Measurements from ENCODE around the gene C3orf80. TPM values are rescaled to one million over a fixed set of nuclear protein-coding genes. Genes with fewer than 3 reads are reported as not detected.

Gene C3orf80
- total and polyA plus RNA-seq, 12 donors, result 0.14 to 0.49 (median 0.24) TPM; not detected in 5

GRCh38 chr3:160217675-160218074 lies 7.5 kb upstream of the C3orf80 start:
- Histone ChIP-seq H3K4me3 (no peak overlapping the region), H3K4me1 (replicated peaks in 1 of 2) (no peaks in the 10 kb centered on the region), H3K27ac (no peak overlapping the region), H3K27me3 (no peaks in the 10 kb centered on the region), H3K36me3 (replicated peaks in 1 of 2) (no peaks in the 10 kb centered on the region), H3K9me3 (replicated peaks in 1 of 3) (no peaks in the 10 kb centered on the region)
- 68 to 74% (median 72%) methylated on average over 4 of the region's 4 CpGs for WGBS, 4 donors
- intact Hi-C loops (cut with DNase I), result no loop called here
- no peak for TF ChIP-seq POLR2A (IDR thresholded peaks at IDR 0.05)
- TF ChIP-seq, protein P1, sequence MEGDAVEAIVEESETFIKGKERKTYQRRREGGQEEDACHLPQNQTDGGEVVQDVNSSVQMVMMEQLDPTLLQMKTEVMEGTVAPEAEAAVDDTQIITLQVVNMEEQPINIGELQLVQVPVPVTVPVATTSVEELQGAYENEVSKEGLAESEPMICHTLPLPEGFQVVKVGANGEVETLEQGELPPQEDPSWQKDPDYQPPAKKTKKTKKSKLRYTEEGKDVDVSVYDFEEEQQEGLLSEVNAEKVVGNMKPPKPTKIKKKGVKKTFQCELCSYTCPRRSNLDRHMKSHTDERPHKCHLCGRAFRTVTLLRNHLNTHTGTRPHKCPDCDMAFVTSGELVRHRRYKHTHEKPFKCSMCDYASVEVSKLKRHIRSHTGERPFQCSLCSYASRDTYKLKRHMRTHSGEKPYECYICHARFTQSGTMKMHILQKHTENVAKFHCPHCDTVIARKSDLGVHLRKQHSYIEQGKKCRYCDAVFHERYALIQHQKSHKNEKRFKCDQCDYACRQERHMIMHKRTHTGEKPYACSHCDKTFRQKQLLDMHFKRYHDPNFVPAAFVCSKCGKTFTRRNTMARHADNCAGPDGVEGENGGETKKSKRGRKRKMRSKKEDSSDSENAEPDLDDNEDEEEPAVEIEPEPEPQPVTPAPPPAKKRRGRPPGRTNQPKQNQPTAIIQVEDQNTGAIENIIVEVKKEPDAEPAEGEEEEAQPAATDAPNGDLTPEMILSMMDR (IDR thresholded peaks at IDR 0.05), result no peak
- no peak for DNase-seq

DNA sequence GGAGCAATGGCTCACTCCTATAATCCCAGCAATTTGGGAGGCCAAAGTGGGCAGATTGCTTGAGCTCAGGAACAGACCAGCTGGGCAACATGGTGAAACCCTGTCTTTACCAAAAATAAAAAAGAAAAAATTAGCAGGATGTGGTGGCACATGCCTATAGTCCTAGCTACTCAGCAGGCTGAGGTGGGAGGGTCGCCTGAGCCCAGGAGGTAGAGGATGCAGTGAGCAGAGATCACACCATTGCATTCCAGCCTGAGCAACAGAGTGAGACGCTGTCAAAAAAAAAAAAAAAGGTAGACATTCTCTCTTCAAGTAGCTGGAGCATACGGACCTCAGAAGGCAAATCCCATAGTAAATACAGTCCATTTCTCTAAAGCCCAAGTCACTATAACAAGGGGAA lies 7.1 kb upstream of the C3orf80 start:
- H3K4me1 ChIP-seq (replicated peaks in 1 of 2), result no peaks in the 10 kb centered on the region
- intact Hi-C loops (cut with DNase I), result no loop called here
- TF ChIP-seq POLR2A (IDR thresholded peaks at IDR 0.05), result no peak
- TF ChIP-seq, protein P1 (IDR thresholded peaks at IDR 0.05), result no peak
- no peaks in the 10 kb centered on the region for H3K9me3 ChIP-seq (replicated peaks in 1 of 3)
- WGBS, 4 donors, result 47 to 63% (median 59%) methylated on average over 3 of the region's 3 CpGs
- H3K27ac ChIP-seq, result no peak overlapping the region
- H3K4me3 ChIP-seq, result no peak overlapping the region
- H3K36me3 ChIP-seq (replicated peaks in 1 of 2), result no peaks in the 10 kb centered on the region
- H3K27me3 ChIP-seq, result no peaks in the 10 kb centered on the region
- no peak for DNase-seq

DNA sequence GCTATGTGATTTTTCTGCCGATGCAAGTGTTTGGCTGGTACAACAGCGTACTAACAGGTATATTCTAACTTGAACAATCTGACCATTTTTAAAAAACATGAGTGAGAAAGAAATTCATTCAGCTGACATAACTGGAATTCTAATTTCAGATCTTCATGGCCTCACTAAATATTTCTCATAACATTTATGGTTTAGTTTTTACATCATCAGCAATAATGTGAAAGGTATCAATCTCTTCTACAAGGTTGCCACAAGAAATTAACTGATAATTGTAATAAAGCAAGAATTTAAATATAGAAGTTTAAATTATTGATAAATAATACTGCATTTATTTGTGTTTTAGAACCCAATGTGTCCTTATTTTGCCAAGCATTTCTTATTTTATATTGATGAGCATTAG lies 5.2 kb upstream of the C3orf80 start:
- intact Hi-C loops (cut with DNase I), result no loop called here
- Histone ChIP-seq H3K36me3 (replicated peaks in 1 of 2) (no peaks in the 10 kb centered on the region), H3K9me3 (replicated peaks in 1 of 3) (no peaks in the 10 kb centered on the region)

DNA sequence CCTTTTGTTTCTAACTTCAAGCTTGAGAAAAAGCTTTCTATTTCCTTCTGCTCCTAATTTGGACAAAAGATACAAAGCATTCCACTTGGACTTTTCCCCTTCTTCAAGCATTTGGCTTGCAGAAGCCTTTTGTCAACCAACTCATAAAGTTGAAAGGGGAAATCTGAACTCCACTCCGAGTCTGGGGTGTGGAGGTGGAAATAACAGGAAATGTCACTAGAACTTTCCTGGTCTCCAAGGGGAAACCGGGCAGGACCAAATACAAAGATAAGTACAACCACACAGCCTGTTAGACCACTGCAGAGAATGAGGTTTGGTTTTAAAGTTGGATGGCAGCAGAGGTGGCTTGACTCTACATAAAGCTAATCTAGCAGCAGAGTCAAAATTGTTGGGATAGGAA lies 4.2 kb upstream of the C3orf80 start:
- no peak for DNase-seq
- H3K9me3 ChIP-seq (replicated peaks in 1 of 3), result no peaks in the 10 kb centered on the region
- TF ChIP-seq, protein P1 (IDR thresholded peaks at IDR 0.05), result no peak
- no peak for TF ChIP-seq POLR2A (IDR thresholded peaks at IDR 0.05)
- 49 to 62% (median 57%) methylated on average over 2 of the region's 2 CpGs for WGBS, 4 donors
- no peaks in the 10 kb centered on the region for H3K36me3 ChIP-seq (replicated peaks in 1 of 2)
- H3K27ac ChIP-seq, result no peak overlapping the region
- no peaks in the 10 kb centered on the region for H3K27me3 ChIP-seq
- no peak overlapping the region for H3K4me3 ChIP-seq
- intact Hi-C loops (cut with DNase I), result no loop called here
- peaks cover 4 to 9% of the 10 kb centered on the region in 2 donors for H3K4me1 ChIP-seq (replicated peaks in 1 of 2)

More for the DNA sequence above, 5.2 kb upstream of the C3orf80 start:
- Histone ChIP-seq H3K4me1 (replicated peaks in 1 of 2) (peaks cover 0 to 2% of the 10 kb centered on the region in 2 donors), H3K27ac (no peak overlapping the region), H3K27me3 (no peaks in the 10 kb centered on the region), H3K4me3 (no peak overlapping the region)
- 91 to 100% (median 97%) methylated on average over 2 of the region's 2 CpGs for WGBS, 4 donors
- DNase-seq, result no peak
- TF ChIP-seq, protein P1 (IDR thresholded peaks at IDR 0.05), result no peak
- no peak for TF ChIP-seq POLR2A (IDR thresholded peaks at IDR 0.05)

Measured in adrenal gland (tissue), 12 donors.